Measurements from ENCODE around the gene FAM153A. TPM values are rescaled to one million over a fixed set of nuclear protein-coding genes. Genes with fewer than 3 reads are reported as not detected.

The FAM153A gene
- 0.28 TPM in 1 of 2 replicates, not detected in the other for total RNA-seq

DNA sequence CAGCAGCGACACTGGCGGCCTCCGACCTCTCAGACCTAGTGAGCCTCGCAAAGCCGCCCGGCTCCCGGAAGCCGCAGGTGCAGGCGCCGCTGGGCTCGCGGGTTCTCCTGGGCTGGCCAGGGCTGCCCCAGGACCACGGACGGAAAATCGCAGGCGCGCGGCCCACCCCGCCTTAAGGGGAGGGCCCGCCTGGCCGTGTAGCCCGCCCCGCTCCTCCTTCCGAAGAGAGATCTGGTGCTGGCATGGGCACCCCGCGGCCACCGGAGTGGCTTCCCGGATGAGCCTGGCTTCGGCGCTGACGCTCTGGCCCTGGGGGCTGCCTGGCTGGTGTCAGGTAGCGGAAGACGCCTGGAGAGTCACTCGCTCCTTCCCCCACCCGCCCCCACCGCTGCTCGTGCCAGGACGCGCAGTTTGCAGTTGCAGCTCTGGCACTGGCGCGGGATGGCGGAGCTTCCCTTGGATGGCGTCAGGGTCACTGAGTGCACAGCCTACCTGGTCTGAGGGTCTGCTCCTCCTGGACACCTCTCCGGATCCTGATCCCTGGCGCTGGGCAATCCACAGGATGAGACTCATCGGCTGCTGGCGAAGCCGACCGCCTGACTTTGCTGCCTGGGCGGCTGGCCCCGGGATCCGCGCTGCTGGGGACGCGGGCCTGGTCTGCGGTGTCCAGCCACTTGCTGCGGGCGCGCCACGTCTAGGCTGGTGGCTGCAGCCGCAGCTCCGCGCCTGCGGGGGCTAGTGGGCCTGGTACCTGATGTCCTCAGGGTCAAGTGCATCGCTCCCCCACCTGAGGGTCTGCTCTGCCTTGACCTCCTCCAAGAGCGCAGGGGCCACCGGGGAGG lies at the start of gene FAM153A:
TSS of gene FAM153A (minus strand) at position 108 of the 842 bp plus-strand sequence.

Other genes starting within 250 kb of the FAM153A start
- 11.5 and 22.0 TPM in 2 replicates for gene FAM193B, start 228.3 kb downstream of the FAM153A start, total RNA-seq
- gene TMED9, start 190.7 kb downstream of the FAM153A start, total RNA-seq: 156 and 233 TPM in 2 replicates
- 29.4 and 35.0 TPM in 2 replicates for gene B4GALT7, start 182.8 kb downstream of the FAM153A start, total RNA-seq
- gene PROP1, start 213.3 kb upstream of the FAM153A start, total RNA-seq: not detected in 2 replicates

All from endothelial cell of coronary artery (primary cell).